ENCODE data around the gene DENND1A.

DENND1A gene

DNA sequence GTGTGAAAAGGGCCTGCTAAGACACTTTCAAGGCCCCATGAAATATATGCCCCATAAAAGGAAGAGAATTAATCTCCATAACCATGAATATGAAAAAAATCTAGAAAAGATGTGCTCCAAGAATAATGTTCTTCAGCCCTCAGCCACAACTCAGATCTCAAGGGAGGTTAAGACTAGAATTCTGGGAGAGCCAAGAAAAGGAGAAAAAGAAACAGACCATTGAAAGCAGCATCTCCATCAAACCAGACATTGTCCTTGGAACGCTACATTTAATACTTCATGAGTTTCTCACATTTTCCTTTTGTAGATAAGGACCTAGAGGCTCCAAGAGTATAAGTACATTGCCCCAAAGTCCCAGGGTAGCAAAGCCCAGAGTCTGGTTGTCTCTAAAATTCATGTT lies 270.6 kb downstream of the DENND1A start:
- no peak overlapping the region for H3K4me3 Mint-ChIP-seq
- H3K27ac Mint-ChIP-seq, result no peak overlapping the region
- H3K9me3 Mint-ChIP-seq, result peaks cover 35% of the 10 kb centered on the region
- peaks cover 41% of the 10 kb centered on the region for H3K36me3 Mint-ChIP-seq (ENCODE audit: low read depth)
- peaks cover 54% of the 10 kb centered on the region for H3K4me1 Mint-ChIP-seq
- peaks cover 8% of the 10 kb centered on the region for H3K27me3 Mint-ChIP-seq (ENCODE audit: low read depth, poor library complexity)
- DNase-seq, result no peak
- TF ChIP-seq, protein P1, sequence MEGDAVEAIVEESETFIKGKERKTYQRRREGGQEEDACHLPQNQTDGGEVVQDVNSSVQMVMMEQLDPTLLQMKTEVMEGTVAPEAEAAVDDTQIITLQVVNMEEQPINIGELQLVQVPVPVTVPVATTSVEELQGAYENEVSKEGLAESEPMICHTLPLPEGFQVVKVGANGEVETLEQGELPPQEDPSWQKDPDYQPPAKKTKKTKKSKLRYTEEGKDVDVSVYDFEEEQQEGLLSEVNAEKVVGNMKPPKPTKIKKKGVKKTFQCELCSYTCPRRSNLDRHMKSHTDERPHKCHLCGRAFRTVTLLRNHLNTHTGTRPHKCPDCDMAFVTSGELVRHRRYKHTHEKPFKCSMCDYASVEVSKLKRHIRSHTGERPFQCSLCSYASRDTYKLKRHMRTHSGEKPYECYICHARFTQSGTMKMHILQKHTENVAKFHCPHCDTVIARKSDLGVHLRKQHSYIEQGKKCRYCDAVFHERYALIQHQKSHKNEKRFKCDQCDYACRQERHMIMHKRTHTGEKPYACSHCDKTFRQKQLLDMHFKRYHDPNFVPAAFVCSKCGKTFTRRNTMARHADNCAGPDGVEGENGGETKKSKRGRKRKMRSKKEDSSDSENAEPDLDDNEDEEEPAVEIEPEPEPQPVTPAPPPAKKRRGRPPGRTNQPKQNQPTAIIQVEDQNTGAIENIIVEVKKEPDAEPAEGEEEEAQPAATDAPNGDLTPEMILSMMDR (IDR thresholded peaks at IDR 0.05), result no peak

DNA sequence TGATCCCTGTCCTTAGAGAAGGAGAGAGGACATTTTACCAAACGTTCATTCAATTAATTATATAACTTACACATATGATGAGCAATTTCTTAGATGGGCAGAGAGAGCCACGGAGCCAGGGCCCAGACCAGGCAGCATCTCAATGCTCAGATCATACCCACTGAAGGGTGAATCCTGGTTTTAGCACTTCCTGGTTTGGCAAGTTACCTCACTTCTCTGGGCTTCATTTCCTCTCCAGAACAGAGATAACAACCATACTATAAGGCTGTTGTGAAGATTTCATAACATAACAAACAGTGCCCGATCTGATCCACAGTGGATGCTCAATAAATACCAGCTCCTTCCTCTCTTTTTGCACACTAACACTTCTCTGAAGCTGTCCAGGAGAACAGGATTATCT lies 271.1 kb downstream of the DENND1A start:
- Mint-ChIP-seq H3K36me3 (ENCODE audit: low read depth) (peaks cover 36% of the 10 kb centered on the region), H3K27me3 (ENCODE audit: low read depth, poor library complexity) (peaks cover 8% of the 10 kb centered on the region), H3K4me1 (peaks cover 60% of the 10 kb centered on the region), H3K27ac (no peak overlapping the region), H3K4me3 (no peak overlapping the region), H3K9me3 (peaks cover 31% of the 10 kb centered on the region)
- DNase-seq, result no peak
- TF ChIP-seq, protein P1 (IDR thresholded peaks at IDR 0.05), result no peak

DNA sequence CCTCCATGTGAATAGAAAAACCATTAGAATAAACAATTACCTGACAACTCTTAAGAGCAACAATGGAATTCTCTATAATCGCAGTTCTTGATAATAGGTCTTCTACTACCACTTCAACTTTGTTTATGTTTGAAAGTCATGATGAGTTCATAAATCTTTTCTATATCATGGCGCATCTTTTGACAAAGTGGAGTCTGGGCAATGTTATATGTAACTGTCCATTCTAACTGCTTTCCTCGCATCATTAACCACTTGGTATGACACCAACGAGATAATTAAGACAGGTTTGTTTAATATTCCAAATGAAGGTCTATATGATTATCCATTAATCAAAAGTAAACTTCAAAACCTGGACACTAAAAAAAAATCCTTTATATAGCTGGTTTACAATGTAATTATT lies 272.0 kb downstream of the DENND1A start:
- H3K27ac Mint-ChIP-seq, result no peak overlapping the region
- TF ChIP-seq, protein P1 (IDR thresholded peaks at IDR 0.05), result no peak
- peaks cover 23% of the 10 kb centered on the region for H3K9me3 Mint-ChIP-seq
- peaks cover 62% of the 10 kb centered on the region for H3K4me1 Mint-ChIP-seq
- H3K4me3 Mint-ChIP-seq, result no peak overlapping the region
- peaks cover 28% of the 10 kb centered on the region for H3K36me3 Mint-ChIP-seq (ENCODE audit: low read depth)
- DNase-seq, result no peak
- peaks cover 8% of the 10 kb centered on the region for H3K27me3 Mint-ChIP-seq (ENCODE audit: low read depth, poor library complexity)

DNA sequence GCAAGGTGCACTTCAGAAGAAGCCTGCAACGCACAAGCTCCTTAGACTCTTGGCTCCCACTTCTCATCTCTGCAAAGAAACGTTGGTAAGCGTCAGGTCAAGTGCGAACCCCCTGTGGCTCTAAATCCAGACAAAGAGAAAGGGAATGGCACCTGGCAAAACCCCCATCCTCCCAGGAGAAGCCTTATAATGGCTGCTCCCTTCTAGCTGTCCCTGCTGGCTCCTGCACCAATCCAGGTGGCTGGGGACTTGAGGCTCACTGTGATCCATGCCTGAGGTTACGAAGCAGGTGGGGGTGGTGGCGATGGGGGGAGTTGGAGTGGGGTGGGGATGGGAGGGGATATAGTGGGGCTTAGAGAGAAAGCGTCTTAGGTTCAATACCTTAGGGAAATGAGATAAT lies 272.8 kb downstream of the DENND1A start:
- no peak overlapping the region for H3K4me3 Mint-ChIP-seq
- TF ChIP-seq, protein P1 (IDR thresholded peaks at IDR 0.05), result no peak
- DNase-seq, result no peak
- peaks cover 62% of the 10 kb centered on the region for H3K4me1 Mint-ChIP-seq
- H3K36me3 Mint-ChIP-seq (ENCODE audit: low read depth), result peaks cover 19% of the 10 kb centered on the region
- H3K9me3 Mint-ChIP-seq, result peaks cover 15% of the 10 kb centered on the region
- peaks cover 8% of the 10 kb centered on the region for H3K27me3 Mint-ChIP-seq (ENCODE audit: low read depth, poor library complexity)
- H3K27ac Mint-ChIP-seq, result no peak overlapping the region

DNA sequence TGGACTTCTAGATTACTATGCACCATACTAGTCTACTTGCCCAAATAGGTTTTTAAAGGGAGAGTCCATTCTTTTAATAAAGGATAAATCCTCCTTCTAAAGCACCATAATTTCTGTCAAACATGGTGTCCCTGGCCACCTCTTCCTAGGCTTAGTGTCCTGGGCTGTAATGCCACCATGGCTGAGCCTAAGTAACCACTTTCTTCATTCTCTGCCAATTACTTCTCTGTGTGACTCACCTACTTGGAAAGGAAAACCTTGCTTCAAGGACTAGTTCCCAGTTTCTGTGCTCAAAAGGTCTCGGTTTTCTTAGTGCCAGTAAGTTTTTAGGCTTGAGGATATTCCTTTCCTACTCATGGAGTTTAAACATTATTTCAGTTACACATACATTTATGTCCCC lies 273.4 kb downstream of the DENND1A start:
- Mint-ChIP-seq H3K9me3 (peaks cover 9% of the 10 kb centered on the region), H3K4me1 (peaks cover 57% of the 10 kb centered on the region), H3K36me3 (ENCODE audit: low read depth) (peaks cover 19% of the 10 kb centered on the region), H3K4me3 (no peak overlapping the region), H3K27ac (no peak overlapping the region), H3K27me3 (ENCODE audit: low read depth, poor library complexity) (peaks cover 5% of the 10 kb centered on the region)
- no peak for DNase-seq
- TF ChIP-seq, protein P1 (IDR thresholded peaks at IDR 0.05), result no peak

DNA sequence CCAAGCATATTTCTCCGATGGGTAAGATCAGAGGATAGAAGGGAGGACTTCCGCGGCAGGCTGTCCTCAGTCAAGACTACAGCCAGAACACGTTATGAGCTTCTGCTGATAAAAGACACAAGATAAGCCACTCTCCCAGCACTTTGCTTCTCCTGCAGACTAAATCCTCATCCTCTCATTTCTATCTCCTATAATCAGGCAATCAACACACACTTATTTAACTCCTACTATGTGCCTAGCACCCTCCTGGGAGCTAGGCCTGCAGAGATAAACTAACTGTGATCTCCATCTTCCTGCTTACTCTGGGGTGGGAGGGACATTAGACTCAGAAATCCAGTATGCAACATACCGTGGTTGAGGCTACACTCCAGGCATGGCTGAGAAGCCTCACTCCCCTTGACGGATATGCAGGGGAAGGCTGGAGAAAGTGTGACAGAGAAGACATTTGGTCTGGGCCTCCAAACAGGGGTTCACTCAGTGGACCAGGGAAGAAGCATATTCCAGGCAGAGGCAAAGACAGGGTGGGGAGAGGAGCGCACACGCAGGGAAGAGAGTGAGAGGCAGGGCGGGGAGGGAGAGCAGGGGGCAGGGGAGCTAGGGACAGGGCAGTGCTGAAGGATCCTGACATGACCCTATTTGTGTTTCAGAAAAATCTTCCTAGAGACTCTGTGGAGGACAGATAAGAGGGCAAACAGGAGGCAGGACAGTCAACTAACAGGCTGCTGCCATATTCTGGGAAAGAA lies 274.1 kb downstream of the DENND1A start:
- H3K4me3 Mint-ChIP-seq, result no peak overlapping the region
- H3K4me1 Mint-ChIP-seq, result peaks cover 50% of the 10 kb centered on the region
- peaks cover 5% of the 10 kb centered on the region for H3K9me3 Mint-ChIP-seq
- TF ChIP-seq, protein P1 (IDR thresholded peaks at IDR 0.05), result no peak
- no peak for DNase-seq
- peaks cover 17% of the 10 kb centered on the region for H3K36me3 Mint-ChIP-seq (ENCODE audit: low read depth)
- no peak overlapping the region for H3K27ac Mint-ChIP-seq
- peaks cover 5% of the 10 kb centered on the region for H3K27me3 Mint-ChIP-seq (ENCODE audit: low read depth, poor library complexity)
